Bronchial epithelial cell (primary cell): ENCODE results near the gene MAGEF1. TPM values are rescaled to one million over a fixed set of nuclear protein-coding genes. Genes with fewer than 3 reads are reported as not detected.
A peak's percentile ranks its signal among the peaks of the same experiment; 100 is the strongest.

Source experiments
- DNase-seq: peaks from one replicate; pipeline ENCODE4 v3.0.0-alpha.2; 2010; ENCODE audit warnings: low read depth
- FAIRE-seq: peaks from 2 replicates; lab custom pipeline; 2011; peaks lifted over from hg19 to GRCh38; lab: Jason Lieb, UNC
- H3K27me3 ChIP-seq: 2 replicates; pipeline ENCODE4 v1.5.1; 2011; ENCODE audit warnings: low read length; ENCODE audit not compliant: control insufficient read depth, insufficient read depth
- H3K36me3 ChIP-seq: 2 replicates; pipeline ENCODE4 v1.5.1; 2011; ENCODE audit warnings: low read length; ENCODE audit not compliant: control insufficient read depth, insufficient read depth
- H3K4me3 ChIP-seq: 2 replicates; pipeline ENCODE4 v1.5.1; 2011; ENCODE audit warnings: mild to moderate bottlenecking, low read depth, low read length, control low read depth
- CTCF ChIP-seq: IDR thresholded peaks from 2 replicates; pipeline ENCODE4 v1.5.1; 2011; ENCODE audit warnings: mild to moderate bottlenecking, moderate library complexity, low read length, control low read depth, inconsistent platforms; ENCODE audit not compliant: insufficient read depth, severe bottlenecking
- total RNA-seq: library from RNA; depleted of rRNA; stranded (reverse); fragments of >200 nt; gene quantifications from 2 replicates; pipeline ENCODE4 v1.2.1, GENCODE V29; 2014

MAGEF1 gene
- total RNA-seq, 1 donor from 2014 or later, result 14.2 TPM

DNA sequence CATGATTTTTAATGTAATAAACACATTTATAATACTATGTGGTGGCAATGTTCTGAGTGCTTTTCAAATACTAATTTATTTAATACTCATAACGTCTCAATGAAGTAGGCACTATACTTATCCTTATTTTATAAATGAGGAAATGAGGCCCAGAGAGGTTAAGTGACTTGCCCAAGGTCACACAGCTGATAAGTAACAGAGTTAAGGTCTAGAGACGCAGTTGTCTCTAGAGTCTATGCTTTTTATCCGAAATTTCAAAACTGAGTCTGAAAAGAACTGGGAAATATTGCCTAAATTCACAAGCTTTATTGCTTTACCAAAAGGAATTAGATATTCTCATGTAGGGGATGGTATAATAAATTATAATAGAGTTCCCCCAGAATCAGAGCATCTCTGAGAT lies 31.4 kb upstream of the MAGEF1 start:
- Histone ChIP-seq H3K27me3 (no peaks in the 10 kb centered on the region), H3K4me3 (no peak overlapping the region), H3K36me3 (no peaks in the 10 kb centered on the region)
- FAIRE-seq (no peak), DNase-seq (no peak)
- TF ChIP-seq CTCF, result no peak

GRCh38 chr3:184742676-184743135 lies 30.8 kb upstream of the MAGEF1 start:
- DNase-seq, result no peak
- TF ChIP-seq CTCF, result no peak
- no peaks in the 10 kb centered on the region for H3K36me3 ChIP-seq
- H3K27me3 ChIP-seq, result no peaks in the 10 kb centered on the region
- FAIRE-seq, result no peak
- H3K4me3 ChIP-seq, result no peak overlapping the region

DNA sequence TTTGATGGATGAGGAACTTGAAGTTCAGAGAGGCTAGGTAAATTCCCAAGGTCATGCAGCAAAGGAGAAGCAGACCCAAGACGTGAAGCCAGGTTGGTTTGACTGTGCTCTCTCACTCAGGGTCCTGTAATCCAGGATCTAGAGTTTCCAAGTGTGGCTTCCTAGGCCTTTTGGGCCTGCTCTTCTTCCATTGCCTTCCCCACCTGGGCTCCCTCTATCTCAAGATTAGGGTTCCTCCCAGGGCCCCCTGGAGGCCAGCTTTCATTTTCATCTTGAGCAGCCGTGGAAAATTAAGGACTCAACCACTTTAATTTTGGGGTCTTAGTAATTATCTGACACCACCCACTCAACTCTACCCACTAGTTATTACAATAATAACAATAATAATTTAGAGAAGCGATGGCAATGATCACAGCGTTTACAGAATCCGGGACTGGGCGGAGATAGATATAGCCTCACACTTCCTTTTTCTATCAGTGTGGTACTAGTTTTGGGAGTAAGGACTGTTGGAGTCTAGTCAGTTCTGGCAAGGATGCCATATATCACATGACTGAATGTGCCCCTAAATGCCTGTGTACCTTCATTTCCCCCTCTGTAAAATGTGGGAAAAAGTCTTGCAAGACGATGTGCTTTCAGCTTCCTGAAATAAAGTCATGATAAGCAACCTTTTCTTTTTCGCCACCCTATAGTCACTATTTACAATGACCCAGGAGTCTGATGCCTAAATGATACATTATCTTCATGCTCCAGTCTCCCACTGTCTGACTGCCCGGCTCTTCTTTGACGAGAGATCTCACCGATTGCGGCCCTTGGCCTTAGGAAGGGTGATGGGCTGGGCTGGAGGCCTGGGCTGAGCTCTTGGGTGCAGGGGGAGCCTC lies 30.2 kb upstream of the MAGEF1 start:
- H3K36me3 ChIP-seq, result no peaks in the 10 kb centered on the region
- no peak for DNase-seq
- H3K27me3 ChIP-seq, result no peaks in the 10 kb centered on the region
- H3K4me3 ChIP-seq, result no peak overlapping the region
- no peak for TF ChIP-seq CTCF
- FAIRE-seq, result no peak

DNA sequence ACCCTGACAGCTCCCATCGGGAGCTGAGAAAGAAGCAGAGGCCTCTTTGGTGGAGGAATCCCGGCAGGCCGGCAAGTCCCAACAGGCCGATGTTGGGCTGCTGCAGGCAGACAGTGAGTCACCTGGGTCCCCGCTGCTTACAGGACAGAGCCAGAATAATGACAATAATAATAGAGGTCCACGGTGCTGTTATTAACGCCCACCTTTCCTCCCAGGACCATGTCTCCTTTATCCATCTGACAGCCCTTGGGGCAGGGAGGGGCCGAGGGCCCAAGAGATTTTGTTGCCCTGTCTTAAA lies 29.3 kb upstream of the MAGEF1 start:
- no peak overlapping the region for H3K4me3 ChIP-seq
- TF ChIP-seq CTCF, result no peak
- FAIRE-seq (no peak), DNase-seq (peak; percentile 87)
- H3K27me3 ChIP-seq, result no peaks in the 10 kb centered on the region
- no peaks in the 10 kb centered on the region for H3K36me3 ChIP-seq

- Histone ChIP-seq H3K4me3 (no peak overlapping the region), H3K36me3 (no peaks in the 10 kb centered on the region), H3K27me3 (no peaks in the 10 kb centered on the region)
- DNase-seq (peak; percentile 97), FAIRE-seq (peak; percentile 50)
- TF ChIP-seq CTCF, result no peak
Measured at GRCh38 chr3:184740509-184741258, 28.8 kb upstream of the MAGEF1 start.
